ENCODE results near the gene MIAT. TPM values are rescaled to one million over a fixed set of nuclear protein-coding genes. Genes with fewer than 3 reads are reported as not detected.

Gene MIAT
- total RNA-seq, 4 donors from 2014 or later: 1.00 to 17.1 (median 3.0) TPM

GRCh38 chr22:26634189-26634588 lies 23.2 kb upstream of the MIAT start:
- WGBS, 2 donors (ENCODE audit: low coverage in 1 of 2): 84 to 97% methylated on average over 3 of the region's 3 CpGs
- no peaks in the 10 kb centered on the region for H3K36me3 ChIP-seq
- no peaks in the 10 kb centered on the region for H3K27me3 ChIP-seq
- no peaks in the 10 kb centered on the region for H3K9me3 ChIP-seq
- no peak for DNase-seq
- in situ Hi-C loops (cut with MboI; ENCODE audit: low pct_ligation_motif_present in 1 of 4, low pct_unique_long_range_greater_than_20kb in 1 of 4, low sequenced_read_pairs in 3 of 4) (no loop called here), intact Hi-C loops (cut with DNase I; ENCODE audit: low total_unique reads) (no loop called here)
- peaks cover 0 to 3% (median 1%) of the 10 kb centered on the region in 4 donors for H3K4me1 ChIP-seq
- H3K4me3 ChIP-seq: no peak overlapping the region
- no peak overlapping the region for H3K27ac ChIP-seq
- no peak for TF ChIP-seq EP300 (IDR thresholded peaks at IDR 0.05; ENCODE audit: low read depth)

DNA sequence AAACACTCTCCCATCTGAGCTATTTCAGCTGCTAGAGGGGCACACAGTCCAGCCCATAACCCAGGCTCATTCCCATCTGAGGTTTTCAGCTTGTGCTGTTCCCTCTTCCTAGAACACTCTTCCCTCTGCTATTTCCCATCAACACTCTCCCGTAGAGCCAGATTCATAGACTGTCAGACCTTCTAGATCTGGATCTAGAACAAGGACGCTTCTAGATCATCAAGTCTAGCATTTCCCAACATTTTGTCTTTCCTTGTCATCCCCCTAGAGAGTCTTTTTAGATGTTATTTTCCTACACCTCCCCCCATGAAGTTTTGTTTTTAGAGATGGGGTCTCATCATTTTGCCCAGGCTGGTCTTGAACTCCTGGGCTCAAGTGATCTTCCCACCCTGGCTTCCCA lies 22.3 kb upstream of the MIAT start:
- Histone ChIP-seq H3K4me1 (no peaks in the 10 kb centered on the region), H3K27me3 (no peaks in the 10 kb centered on the region), H3K9me3 (no peaks in the 10 kb centered on the region), H3K27ac (no peak overlapping the region), H3K4me3 (no peak overlapping the region), H3K36me3 (no peaks in the 10 kb centered on the region)
- no peak for DNase-seq
- 81 to 83% methylated on average over 2 of the region's 2 CpGs for WGBS, 2 donors (ENCODE audit: low coverage in 1 of 2)
- intact Hi-C loops (cut with DNase I; ENCODE audit: low total_unique reads) (no loop called here), in situ Hi-C loops (cut with MboI; ENCODE audit: low pct_ligation_motif_present in 1 of 4, low pct_unique_long_range_greater_than_20kb in 1 of 4, low sequenced_read_pairs in 3 of 4) (no loop called here)
- TF ChIP-seq POLR2A (IDR thresholded peaks at IDR 0.05) (no peak), CTCF (IDR thresholded peaks at IDR 0.05) (no peak), POLR2AphosphoS5 (IDR thresholded peaks at IDR 0.05) (no peak)

- no peaks in the 10 kb centered on the region for H3K9me3 ChIP-seq
- intact Hi-C loops (cut with DNase I; ENCODE audit: low total_unique reads) (no loop called here), in situ Hi-C loops (cut with MboI; ENCODE audit: low pct_ligation_motif_present in 1 of 4, low pct_unique_long_range_greater_than_20kb in 1 of 4, low sequenced_read_pairs in 3 of 4) (no loop called here)
- no peak overlapping the region for H3K4me3 ChIP-seq
- no peak for DNase-seq
- no peaks in the 10 kb centered on the region for H3K4me1 ChIP-seq
- no peak overlapping the region for H3K27ac ChIP-seq
- 40 to 52% methylated on average over 1 of the region's 1 CpG for WGBS, 2 donors (ENCODE audit: low coverage in 1 of 2)
- no peaks in the 10 kb centered on the region for H3K36me3 ChIP-seq
- H3K27me3 ChIP-seq: peaks cover 4% of the 10 kb centered on the region
- no peak for TF ChIP-seq POLR2A (IDR thresholded peaks at IDR 0.05)
- no peak for TF ChIP-seq CTCF (IDR thresholded peaks at IDR 0.05)
- no peak for TF ChIP-seq EP300 (IDR thresholded peaks at IDR 0.05; ENCODE audit: low read depth)
- no peak for TF ChIP-seq POLR2AphosphoS5 (IDR thresholded peaks at IDR 0.05)
Measured at GRCh38 chr22:26636296-26636695, 21.1 kb upstream of the MIAT start.

- intact Hi-C loops (cut with DNase I; ENCODE audit: low total_unique reads): no loop called here
- H3K27ac ChIP-seq: peak overlapping the region in 1 of 4 donors; percentile 5
- no peaks in the 10 kb centered on the region for H3K36me3 ChIP-seq
- H3K27me3 ChIP-seq: peaks cover 14% of the 10 kb centered on the region
- no peak overlapping the region for H3K4me3 ChIP-seq
- in situ Hi-C loops (cut with MboI; ENCODE audit: low pct_ligation_motif_present in 1 of 4, low pct_unique_long_range_greater_than_20kb in 1 of 4, low sequenced_read_pairs in 3 of 4): no loop called here
- peaks cover 3 to 12% (median 9%) of the 10 kb centered on the region in 4 donors for H3K4me1 ChIP-seq
- H3K9me3 ChIP-seq: no peaks in the 10 kb centered on the region
- no peak for TF ChIP-seq POLR2AphosphoS5 (IDR thresholded peaks at IDR 0.05)
- no peak for TF ChIP-seq POLR2A (IDR thresholded peaks at IDR 0.05)
- TF ChIP-seq EP300 (IDR thresholded peaks at IDR 0.05; ENCODE audit: low read depth): no peak
- TF ChIP-seq CTCF (IDR thresholded peaks at IDR 0.05): no peak
- peak; percentile 53 for DNase-seq
- WGBS, 2 donors (ENCODE audit: low coverage in 1 of 2): 38% methylated on average over 8 of the region's 8 CpGs; no CpG with 5 or more reads in 1 of the 2 donors
Measured at GRCh38 chr22:26642465-26643417, 14.6 kb upstream of the MIAT start.

Data from transverse colon (tissue), 4 donors.